Stimulated activated CD4-positive, alpha-beta T cell treated with anti-CD3 and anti-CD28 coated beads, Interleukin-15, amount 100 ng/mL, for 24 hours (primary cell): ENCODE results near the gene CASP7.

Experiments used
- DNase-seq: peaks from one replicate; pipeline ENCODE4 v3.0.0-alpha.2; 2020

The CASP7 gene

GRCh38 chr10:113712755-113713639, 33.3 kb downstream of the CASP7 start:
- DNase-seq, result no peak

GRCh38 chr10:113713640-113713982, 33.9 kb downstream of the CASP7 start:
- no peak for DNase-seq

- DNase-seq, result no peak
Measured at GRCh38 chr10:113716109-113716910, 36.6 kb downstream of the CASP7 start.

GRCh38 chr10:113718969-113719822, 39.5 kb downstream of the CASP7 start:
- no peak for DNase-seq

- no peak for DNase-seq
Measured at GRCh38 chr10:113720386-113720785, 40.7 kb downstream of the CASP7 start.

GRCh38 chr10:113732160-113732881, 52.6 kb downstream of the CASP7 start:
- DNase-seq, result no peak

- no peak for DNase-seq
Measured at GRCh38 chr10:113732966-113733365, 53.3 kb downstream of the CASP7 start.

GRCh38 chr10:113733635-113734034, 53.9 kb downstream of the CASP7 start:
- DNase-seq, result no peak

- no peak for DNase-seq
Measured at GRCh38 chr10:113735913-113736312, 56.2 kb downstream of the CASP7 start.

- DNase-seq, result no peak
Measured at GRCh38 chr10:113736576-113736975, 56.9 kb downstream of the CASP7 start.

GRCh38 chr10:113739031-113739430, 59.3 kb downstream of the CASP7 start:
- no peak for DNase-seq

GRCh38 chr10:113739577-113739976, 59.9 kb downstream of the CASP7 start:
- no peak for DNase-seq

- DNase-seq, result no peak
Measured at GRCh38 chr10:113740850-113741249, 61.1 kb downstream of the CASP7 start.

- DNase-seq, result no peak
Measured at GRCh38 chr10:113742466-113742865, 62.8 kb downstream of the CASP7 start.

GRCh38 chr10:113743594-113743993, 63.9 kb downstream of the CASP7 start:
- no peak for DNase-seq

GRCh38 chr10:113745374-113745773, 65.7 kb downstream of the CASP7 start:
- DNase-seq, result no peak

- no peak for DNase-seq
Measured at GRCh38 chr10:113746217-113746957, 66.7 kb downstream of the CASP7 start.

- no peak for DNase-seq
Measured at GRCh38 chr10:113751181-113751732, 71.5 kb downstream of the CASP7 start, which contains the start of gene PLEKHS1. PLEKHS1 (plus strand) TSS chr10:113751682; CDS start chr10:113755278, 3,596 bp downstream.

- DNase-seq, result no peak
Measured at GRCh38 chr10:113752553-113752952, 72.8 kb downstream of the CASP7 start.

- DNase-seq, result no peak
Measured at GRCh38 chr10:113753020-113753692, 73.4 kb downstream of the CASP7 start.

GRCh38 chr10:113754125-113754524, 74.4 kb downstream of the CASP7 start:
- DNase-seq, result no peak
